ENCODE data around the gene CBR1.

The CBR1 gene

DNA sequence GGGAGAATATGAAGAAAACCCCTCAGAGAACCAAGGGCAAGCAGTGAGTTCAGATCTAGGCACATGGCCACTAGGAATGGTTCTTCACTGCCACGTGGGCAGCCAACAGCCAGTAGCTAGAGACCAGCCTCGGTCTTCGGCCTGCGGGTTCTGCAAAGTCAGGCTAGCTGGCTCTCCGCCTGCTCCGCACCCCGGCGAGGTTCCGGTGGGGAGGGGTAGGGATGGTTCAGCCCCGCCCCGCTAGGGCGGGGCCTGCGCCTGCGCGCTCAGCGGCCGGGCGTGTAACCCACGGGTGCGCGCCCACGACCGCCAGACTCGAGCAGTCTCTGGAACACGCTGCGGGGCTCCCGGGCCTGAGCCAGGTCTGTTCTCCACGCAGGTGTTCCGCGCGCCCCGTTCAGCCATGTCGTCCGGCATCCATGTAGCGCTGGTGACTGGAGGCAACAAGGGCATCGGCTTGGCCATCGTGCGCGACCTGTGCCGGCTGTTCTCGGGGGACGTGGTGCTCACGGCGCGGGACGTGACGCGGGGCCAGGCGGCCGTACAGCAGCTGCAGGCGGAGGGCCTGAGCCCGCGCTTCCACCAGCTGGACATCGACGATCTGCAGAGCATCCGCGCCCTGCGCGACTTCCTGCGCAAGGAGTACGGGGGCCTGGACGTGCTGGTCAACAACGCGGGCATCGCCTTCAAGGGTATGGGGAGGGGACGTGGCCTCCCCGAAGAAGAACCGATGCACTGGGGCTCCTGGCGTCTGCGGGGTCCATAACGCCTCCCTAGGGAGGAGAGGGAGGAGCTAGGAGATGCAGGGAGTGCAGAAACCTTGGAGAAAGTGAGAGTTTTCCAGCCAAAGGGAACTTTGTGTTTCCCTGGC, at the start of gene CBR1:
Gene CBR1, plus strand, starts transcription at position 312 of the 871 bp plus-strand sequence. Its CDS starts 92 bp downstream, at position 404.
- DNase-seq (ENCODE audit: low spot score), result peak; percentile 96

DNA sequence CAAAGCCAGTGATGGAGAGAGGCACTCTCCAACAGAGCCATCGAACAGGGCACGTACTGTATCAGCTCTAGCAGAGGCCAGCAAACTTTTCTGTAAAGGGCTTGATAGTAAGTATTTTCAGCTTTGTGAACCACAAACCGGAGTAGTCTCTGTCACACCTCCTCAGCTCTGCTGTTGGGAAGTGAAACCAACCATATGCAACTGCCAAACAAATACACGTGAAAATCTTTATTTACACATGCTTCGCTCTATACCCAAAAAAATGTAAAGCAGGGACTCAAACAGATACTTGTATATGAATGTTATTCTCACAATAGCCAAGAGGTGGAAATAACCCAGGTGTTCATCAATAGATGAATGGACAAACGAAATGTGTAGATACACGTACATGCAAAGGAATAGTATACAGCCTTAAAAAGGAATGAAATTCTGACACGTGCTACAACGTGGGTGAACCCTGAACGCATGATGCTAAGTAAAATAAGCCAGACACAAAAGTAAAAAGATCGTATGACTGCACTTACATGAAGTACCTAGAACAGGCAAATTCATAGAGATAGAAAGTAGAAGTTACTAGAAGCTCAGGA, 48.5 kb upstream of the CBR1 start:
- no peak for DNase-seq (ENCODE audit: low spot score)

- no peak for DNase-seq (ENCODE audit: low spot score)
Observed at GRCh38 chr21:36022427-36023091, 47.3 kb upstream of the CBR1 start.

- no peak for DNase-seq (ENCODE audit: low spot score)
Observed at GRCh38 chr21:36023092-36023480, 46.7 kb upstream of the CBR1 start.

DNA sequence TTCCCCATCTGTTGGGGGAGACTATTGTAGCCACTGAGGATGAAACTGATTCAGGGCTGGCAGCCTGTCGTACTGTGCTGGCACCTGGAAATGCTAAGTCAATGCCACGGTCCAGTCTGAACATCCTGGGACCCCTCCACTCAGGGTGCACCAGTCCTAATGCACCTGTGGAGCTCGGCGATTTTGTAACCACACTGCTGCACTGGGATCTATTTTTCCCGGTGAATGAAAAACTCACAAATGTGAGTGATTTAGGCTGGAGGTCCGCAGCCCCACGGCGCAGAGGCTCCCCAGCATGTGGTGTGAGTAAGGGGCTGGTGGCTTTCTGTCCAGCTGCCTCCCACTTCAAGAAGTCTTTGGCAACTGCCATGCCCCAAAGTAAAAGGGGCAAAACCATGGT, 45.0 kb upstream of the CBR1 start:
- DNase-seq (ENCODE audit: low spot score), result no peak

DNA sequence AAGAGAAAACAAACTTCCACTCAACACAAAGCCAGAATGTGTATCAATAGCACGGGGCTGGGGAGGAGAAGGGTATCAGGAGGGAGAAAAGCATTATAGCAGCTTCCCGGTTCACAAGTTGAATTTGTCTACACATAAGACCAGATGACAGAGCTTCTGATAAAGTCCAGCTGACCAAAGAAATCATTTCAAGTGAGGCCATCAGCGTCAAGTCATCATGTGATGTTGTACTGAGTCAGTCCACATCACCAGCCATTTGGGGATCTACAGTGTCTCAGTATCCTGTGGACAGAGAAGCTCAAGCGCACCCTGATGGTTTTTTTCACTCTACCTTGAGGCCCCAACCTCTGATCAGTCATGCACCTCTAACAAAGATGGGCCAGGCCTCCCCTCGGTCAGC, 42.5 kb upstream of the CBR1 start:
- DNase-seq (ENCODE audit: low spot score), result no peak

- DNase-seq (ENCODE audit: low spot score), result peak; percentile 88
Observed at GRCh38 chr21:36028127-36029069, 41.4 kb upstream of the CBR1 start.

DNA sequence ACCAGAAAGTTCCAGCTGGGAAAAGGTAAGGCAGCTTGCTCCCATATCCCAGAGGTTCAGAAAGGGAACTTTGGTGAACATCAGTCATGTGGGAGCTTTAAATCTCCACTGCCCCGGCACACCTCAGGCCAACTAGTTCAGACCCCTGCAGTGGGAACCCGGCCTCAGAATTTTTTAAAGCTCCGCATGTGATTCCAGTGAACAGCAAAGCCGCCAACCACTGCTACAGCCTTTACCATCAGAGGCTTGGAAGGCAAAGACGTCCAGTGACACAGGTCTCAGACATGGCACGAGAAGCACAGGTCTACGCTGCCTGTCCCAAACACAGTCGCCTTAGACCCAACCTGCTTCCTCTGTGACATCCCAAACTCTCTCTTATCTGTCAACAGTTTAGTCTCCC, 40.5 kb upstream of the CBR1 start:
- DNase-seq (ENCODE audit: low spot score), result no peak

- no peak for DNase-seq (ENCODE audit: low spot score)
Observed at GRCh38 chr21:36030581-36031189, 39.1 kb upstream of the CBR1 start.

- DNase-seq (ENCODE audit: low spot score), result no peak
Observed at GRCh38 chr21:36032647-36033406, 37.0 kb upstream of the CBR1 start.

- DNase-seq (ENCODE audit: low spot score), result no peak
Observed at GRCh38 chr21:36034211-36034913, 35.5 kb upstream of the CBR1 start.

- peak; percentile 51 for DNase-seq (ENCODE audit: low spot score)
Observed at GRCh38 chr21:36035381-36035791, 34.4 kb upstream of the CBR1 start.

DNA sequence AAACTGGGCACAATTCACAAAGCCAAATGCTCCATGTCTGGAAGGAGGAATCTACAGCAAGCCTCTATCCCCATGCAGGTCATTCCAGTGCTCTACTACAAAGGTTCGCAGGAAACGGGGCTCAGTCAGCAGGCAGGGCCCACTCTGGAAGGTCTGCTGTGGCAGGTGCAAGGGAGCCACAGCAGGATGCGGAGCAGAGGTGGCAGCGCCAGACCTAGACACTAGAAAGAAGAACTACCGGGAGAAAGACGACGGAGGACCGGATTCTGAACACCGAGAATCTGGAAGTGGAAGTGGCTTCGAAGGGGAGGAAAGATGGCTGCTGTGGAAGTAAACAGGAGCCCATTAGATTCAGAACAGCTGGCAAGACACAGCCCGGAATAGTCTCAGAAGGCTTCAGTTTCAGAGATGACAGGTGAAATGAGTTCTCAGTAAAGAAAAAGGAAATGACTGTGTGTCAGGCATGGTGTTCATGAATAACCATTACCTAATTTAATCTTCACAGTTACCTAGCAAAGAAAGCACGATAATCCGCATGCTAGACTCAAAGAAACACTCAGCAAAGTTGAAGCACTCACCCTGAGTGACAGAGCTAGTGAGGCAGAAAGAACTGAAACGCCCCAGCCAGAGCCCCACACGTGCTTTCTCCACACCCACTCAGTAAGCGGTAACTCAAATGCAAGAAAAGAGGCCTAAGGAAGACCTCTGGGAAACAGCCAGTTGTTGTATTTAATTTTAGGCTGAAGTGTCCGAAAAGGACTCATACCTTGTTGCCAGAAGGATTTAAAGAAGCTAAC, 30.9 kb upstream of the CBR1 start:
- no peak for DNase-seq (ENCODE audit: low spot score)

- DNase-seq (ENCODE audit: low spot score), result no peak
Observed at GRCh38 chr21:36039861-36040260, 30.0 kb upstream of the CBR1 start.

DNA sequence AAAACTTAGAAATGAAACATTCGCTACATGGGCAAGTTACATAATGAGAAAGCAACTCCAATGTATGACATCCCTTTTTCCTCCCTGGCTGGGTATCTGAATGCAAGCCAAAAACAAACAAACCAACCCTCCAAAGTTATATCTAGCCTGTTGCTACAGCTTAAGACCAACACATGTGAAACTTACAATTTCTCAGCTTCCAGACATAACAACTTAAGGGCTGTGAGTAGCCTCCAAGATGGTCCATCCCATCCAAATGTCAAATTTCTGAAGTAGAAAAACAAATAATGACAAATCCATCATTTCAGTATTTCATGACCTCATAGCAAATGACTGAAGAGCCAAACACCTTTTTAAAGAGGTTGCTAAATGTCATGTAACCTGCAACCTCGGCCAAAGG, 29.4 kb upstream of the CBR1 start:
- no peak for DNase-seq (ENCODE audit: low spot score)

GRCh38 chr21:36041910-36042309, 27.9 kb upstream of the CBR1 start:
- DNase-seq (ENCODE audit: low spot score), result no peak

GRCh38 chr21:36044056-36044455, 25.8 kb upstream of the CBR1 start:
- no peak for DNase-seq (ENCODE audit: low spot score)

DNA sequence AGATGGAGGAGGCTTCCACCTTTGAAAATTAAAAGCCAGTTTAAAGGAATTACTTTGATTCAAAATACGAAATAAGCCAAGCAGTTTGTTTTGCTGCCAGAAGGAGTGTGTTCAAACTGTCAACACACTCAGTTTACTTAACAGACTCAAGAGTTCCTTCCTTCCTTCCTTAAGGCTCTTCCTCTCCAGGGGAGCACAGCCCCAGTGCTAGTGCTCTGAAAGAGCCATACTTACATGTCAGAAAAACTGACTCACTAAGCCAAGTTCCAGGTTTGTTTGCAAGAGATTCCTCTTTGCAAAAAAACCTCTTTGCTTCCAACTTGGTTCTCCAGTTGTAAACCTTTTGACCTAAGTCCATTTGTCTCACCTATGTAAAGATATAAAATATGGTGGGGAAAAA, 23.8 kb upstream of the CBR1 start:
- DNase-seq (ENCODE audit: low spot score), result no peak

- DNase-seq (ENCODE audit: low spot score), result no peak
Observed at GRCh38 chr21:36047139-36047538, 22.7 kb upstream of the CBR1 start.
